Lung (tissue), 12 donors: ENCODE data around the gene NME5. TPM values are rescaled to one million over a fixed set of nuclear protein-coding genes. Genes with fewer than 3 reads are reported as not detected.
"Not testable (repeated sequence)": the region's sequence is repeated elsewhere in the genome, so short reads cannot be mapped to it uniquely, and the experiment has no call there.

Source experiments
- ATAC-seq: fragments of 200-7000 bp; cut with Tn5 transposase; one replicate; pipeline ENCODE4 v1.9.1; 2020; ENCODE audit warnings: moderate number of reproducible peaks; ENCODE audit not compliant: insufficient read depth, low FRiP score
- DNase-seq, 3 donors: peaks; one replicate each; pipeline ENCODE4 v3.0.0-alpha.2; 2013 to 2017
- H3K27ac ChIP-seq, 2 donors: one replicate each; pipeline ENCODE4 v1.5.1; 2013; ENCODE audit warnings: mild to moderate bottlenecking in 2 of 2, moderate library complexity in 2 of 2, control low read depth in 1 of 2, inconsistent platforms in 1 of 2, low read depth in 1 of 2, low read length in 1 of 2
- H3K27me3 ChIP-seq, 3 donors: one replicate each; pipeline ENCODE4 v1.5.1; 2013; ENCODE audit warnings: low read length in 2 of 3; ENCODE audit not compliant: control insufficient read depth in 3 of 3, insufficient read depth in 3 of 3
- H3K36me3 ChIP-seq, 4 donors: one replicate each; pipeline ENCODE4 v1.5.1; 2013; ENCODE audit warnings: low read length in 4 of 4, mild to moderate bottlenecking in 1 of 4, moderate library complexity in 1 of 4; ENCODE audit not compliant: control insufficient read depth in 4 of 4, insufficient read depth in 4 of 4
- H3K4me1 ChIP-seq, 5 donors: one replicate each; pipeline ENCODE4 v1.5.1; 2013; ENCODE audit warnings: low read length in 5 of 5, mild to moderate bottlenecking in 2 of 5, moderate library complexity in 1 of 5; ENCODE audit not compliant: control insufficient read depth in 5 of 5, insufficient read depth in 5 of 5
- H3K4me3 ChIP-seq: one replicate; pipeline ENCODE4 v1.5.1; 2013; ENCODE audit warnings: mild to moderate bottlenecking, control low read depth, moderate library complexity
- H3K9ac ChIP-seq, 2 donors: one replicate each; pipeline ENCODE4 v1.5.1; 2013; ENCODE audit warnings: low read length in 2 of 2, control low read depth in 1 of 2; ENCODE audit not compliant: insufficient read depth in 1 of 2
- H3K9me3 ChIP-seq, 4 donors: one replicate each; pipeline ENCODE4 v1.5.1; 2013; ENCODE audit warnings: low read length in 3 of 4, mild to moderate bottlenecking in 1 of 4, moderate library complexity in 1 of 4; ENCODE audit not compliant: control insufficient read depth in 4 of 4, insufficient read depth in 3 of 4
- WGBS, 2 donors: extraction: QIAGEN DNeasy Blood & Tissue Kit; methylation state at CpG; one replicate each; pipeline ENCODE4 v1.1.7; 2013; 5-methylcytosine and 5-hydroxymethylcytosine counted together
- polyA plus RNA-seq, 2 donors: library from polyadenylated mRNA; stranded (reverse); fragments of 200-250 nt; gene quantifications; one replicate each; pipeline ENCODE4 v1.2.1, GENCODE V29; 2013
- total RNA-seq, 2 donors: library from RNA; depleted of rRNA in 1 of 2; stranded (reverse); fragments of >200 nt in 1 of 2; gene quantifications; one replicate each; pipeline ENCODE4 v1.2.1, GENCODE V29; 2014 to 2021
- TF ChIP-seq, protein P1 (sequence below): IDR thresholded peaks from 2 replicates; pipeline ENCODE4 v1.5.1; 2012; ENCODE audit warnings: mild to moderate bottlenecking; ENCODE audit errors: control extremely low read depth, extremely low read depth
- donor health status: control.
- donor health status: control.
- donor health status: Bipolar disorder and iron deficiency.
- donor health status: healthy.
- donor health status: DM: yes; HTN: yes; CAD: no.

The NME5 gene
- total and polyA plus RNA-seq, 4 donors, result 9.6 to 15.8 (median 12.9) TPM

- Histone ChIP-seq H3K9me3 (no peaks in the 10 kb centered on the region), H3K9ac (no peak overlapping the region), H3K27ac (no peak overlapping the region), H3K27me3 (no peaks in the 10 kb centered on the region), H3K4me3 (no peak overlapping the region), H3K36me3 (no peaks in the 10 kb centered on the region), H3K4me1 (no peaks in the 10 kb centered on the region)
- WGBS, 2 donors, result 33 to 38% methylated on average over 5 of the region's 5 CpGs
- ATAC-seq (peak; percentile 82), DNase-seq (peak; percentile 65 to 77 (median 71))
- TF ChIP-seq, protein P1, sequence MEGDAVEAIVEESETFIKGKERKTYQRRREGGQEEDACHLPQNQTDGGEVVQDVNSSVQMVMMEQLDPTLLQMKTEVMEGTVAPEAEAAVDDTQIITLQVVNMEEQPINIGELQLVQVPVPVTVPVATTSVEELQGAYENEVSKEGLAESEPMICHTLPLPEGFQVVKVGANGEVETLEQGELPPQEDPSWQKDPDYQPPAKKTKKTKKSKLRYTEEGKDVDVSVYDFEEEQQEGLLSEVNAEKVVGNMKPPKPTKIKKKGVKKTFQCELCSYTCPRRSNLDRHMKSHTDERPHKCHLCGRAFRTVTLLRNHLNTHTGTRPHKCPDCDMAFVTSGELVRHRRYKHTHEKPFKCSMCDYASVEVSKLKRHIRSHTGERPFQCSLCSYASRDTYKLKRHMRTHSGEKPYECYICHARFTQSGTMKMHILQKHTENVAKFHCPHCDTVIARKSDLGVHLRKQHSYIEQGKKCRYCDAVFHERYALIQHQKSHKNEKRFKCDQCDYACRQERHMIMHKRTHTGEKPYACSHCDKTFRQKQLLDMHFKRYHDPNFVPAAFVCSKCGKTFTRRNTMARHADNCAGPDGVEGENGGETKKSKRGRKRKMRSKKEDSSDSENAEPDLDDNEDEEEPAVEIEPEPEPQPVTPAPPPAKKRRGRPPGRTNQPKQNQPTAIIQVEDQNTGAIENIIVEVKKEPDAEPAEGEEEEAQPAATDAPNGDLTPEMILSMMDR, result peak; percentile 83
These were observed 62.0 kb downstream of the NME5 start for GRCh38 chr5:138077064-138077696.

- not testable (repeated sequence) for H3K27ac ChIP-seq, DNase-seq, H3K27me3 ChIP-seq, H3K9ac ChIP-seq, H3K36me3 ChIP-seq, H3K9me3 ChIP-seq, H3K4me1 ChIP-seq, ATAC-seq, H3K4me3 ChIP-seq
- WGBS, 2 donors, result 93 to 95% methylated on average over 29 to 32 of the region's 32 CpGs
These were observed 69.2 kb downstream of the NME5 start for GRCh38 chr5:138070026-138070425.

DNA sequence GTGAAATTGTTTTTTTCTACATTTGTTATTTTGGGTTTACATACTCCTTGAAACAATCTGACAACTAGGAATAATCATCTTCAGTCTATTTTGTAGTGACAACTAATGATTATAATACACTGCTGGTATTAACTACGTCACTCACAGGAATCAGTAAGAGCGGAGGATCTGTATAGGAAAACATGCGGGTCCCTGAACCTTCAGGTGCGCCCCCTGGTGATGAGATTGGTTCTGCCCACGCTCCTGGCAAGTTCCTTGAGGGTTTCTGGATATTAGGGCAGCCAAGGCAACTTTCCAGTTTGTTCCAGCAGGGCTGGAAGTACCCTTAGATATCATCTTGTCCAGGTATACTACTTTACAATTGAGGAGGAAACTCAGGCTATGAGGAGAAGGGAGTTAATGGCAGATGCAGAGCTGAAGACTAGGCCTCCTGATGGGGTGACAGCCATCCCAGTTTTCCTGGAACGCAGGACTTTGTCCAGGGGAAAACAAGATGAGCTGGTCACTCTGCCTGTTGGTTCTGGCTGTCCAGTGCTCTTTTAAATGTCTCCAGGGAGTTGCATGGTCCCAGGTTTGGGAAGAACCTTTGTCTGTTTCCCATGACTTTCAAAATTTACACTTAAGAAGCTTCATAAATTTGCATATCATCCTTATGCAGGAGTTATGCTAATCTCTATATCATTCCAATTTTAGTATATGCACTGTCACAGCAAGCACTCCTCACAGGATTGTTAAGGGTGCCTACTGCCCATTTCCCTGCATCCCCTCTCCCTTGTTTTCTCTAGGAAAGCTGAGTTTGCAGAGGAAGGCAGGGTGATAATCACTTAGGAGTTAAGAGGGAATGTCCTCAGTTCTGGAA lies 70.3 kb downstream of the NME5 start:
- no peak overlapping the region for H3K9ac ChIP-seq
- H3K9me3 ChIP-seq, result no peaks in the 10 kb centered on the region
- H3K27me3 ChIP-seq, result no peaks in the 10 kb centered on the region
- no peak for ATAC-seq
- TF ChIP-seq, protein P1, result peak; percentile 50
- H3K36me3 ChIP-seq, result no peaks in the 10 kb centered on the region
- H3K4me1 ChIP-seq, result no peaks in the 10 kb centered on the region
- peak; percentile 40 to 63 (median 62) for DNase-seq
- no peak overlapping the region for H3K27ac ChIP-seq
- WGBS, 2 donors, result 18 to 19% methylated on average over 6 of the region's 6 CpGs
- H3K4me3 ChIP-seq, result no peak overlapping the region

DNA sequence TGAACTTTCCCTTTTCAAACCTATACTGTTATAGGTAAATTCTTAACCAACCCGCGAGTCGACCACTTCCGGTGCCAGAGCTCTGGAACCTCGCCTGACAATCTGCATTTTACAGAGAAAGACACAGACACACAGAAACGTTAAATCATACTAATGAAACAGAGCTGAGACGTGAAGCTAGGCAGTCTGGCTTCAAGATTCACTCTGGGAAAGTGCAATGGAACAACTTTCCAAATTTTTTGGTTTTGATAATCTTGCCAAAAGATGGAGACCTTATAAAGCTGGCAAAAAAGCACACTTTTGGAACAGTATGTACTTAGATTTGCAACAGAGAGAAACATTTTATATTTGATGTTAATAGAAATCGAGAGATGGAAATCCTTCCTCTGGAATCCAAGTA lies 71.3 kb downstream of the NME5 start:
- TF ChIP-seq, protein P1, result no peak
- WGBS, 2 donors, result 91 to 93% methylated on average over 8 of the region's 8 CpGs
- H3K9me3 ChIP-seq, result no peaks in the 10 kb centered on the region

More for the DNA sequence above, 71.3 kb downstream of the NME5 start:
- ATAC-seq (no peak), DNase-seq (no peak)
- H3K36me3 ChIP-seq, result no peaks in the 10 kb centered on the region
- H3K4me3 ChIP-seq, result no peak overlapping the region
- no peak overlapping the region for H3K27ac ChIP-seq
- no peaks in the 10 kb centered on the region for H3K27me3 ChIP-seq
- no peak overlapping the region for H3K9ac ChIP-seq
- no peaks in the 10 kb centered on the region for H3K4me1 ChIP-seq
